ENCODE measurements around the gene SF3B1. TPM values are rescaled to one million over a fixed set of nuclear protein-coding genes. Genes with fewer than 3 reads are reported as not detected.

Gene SF3B1, protein sequence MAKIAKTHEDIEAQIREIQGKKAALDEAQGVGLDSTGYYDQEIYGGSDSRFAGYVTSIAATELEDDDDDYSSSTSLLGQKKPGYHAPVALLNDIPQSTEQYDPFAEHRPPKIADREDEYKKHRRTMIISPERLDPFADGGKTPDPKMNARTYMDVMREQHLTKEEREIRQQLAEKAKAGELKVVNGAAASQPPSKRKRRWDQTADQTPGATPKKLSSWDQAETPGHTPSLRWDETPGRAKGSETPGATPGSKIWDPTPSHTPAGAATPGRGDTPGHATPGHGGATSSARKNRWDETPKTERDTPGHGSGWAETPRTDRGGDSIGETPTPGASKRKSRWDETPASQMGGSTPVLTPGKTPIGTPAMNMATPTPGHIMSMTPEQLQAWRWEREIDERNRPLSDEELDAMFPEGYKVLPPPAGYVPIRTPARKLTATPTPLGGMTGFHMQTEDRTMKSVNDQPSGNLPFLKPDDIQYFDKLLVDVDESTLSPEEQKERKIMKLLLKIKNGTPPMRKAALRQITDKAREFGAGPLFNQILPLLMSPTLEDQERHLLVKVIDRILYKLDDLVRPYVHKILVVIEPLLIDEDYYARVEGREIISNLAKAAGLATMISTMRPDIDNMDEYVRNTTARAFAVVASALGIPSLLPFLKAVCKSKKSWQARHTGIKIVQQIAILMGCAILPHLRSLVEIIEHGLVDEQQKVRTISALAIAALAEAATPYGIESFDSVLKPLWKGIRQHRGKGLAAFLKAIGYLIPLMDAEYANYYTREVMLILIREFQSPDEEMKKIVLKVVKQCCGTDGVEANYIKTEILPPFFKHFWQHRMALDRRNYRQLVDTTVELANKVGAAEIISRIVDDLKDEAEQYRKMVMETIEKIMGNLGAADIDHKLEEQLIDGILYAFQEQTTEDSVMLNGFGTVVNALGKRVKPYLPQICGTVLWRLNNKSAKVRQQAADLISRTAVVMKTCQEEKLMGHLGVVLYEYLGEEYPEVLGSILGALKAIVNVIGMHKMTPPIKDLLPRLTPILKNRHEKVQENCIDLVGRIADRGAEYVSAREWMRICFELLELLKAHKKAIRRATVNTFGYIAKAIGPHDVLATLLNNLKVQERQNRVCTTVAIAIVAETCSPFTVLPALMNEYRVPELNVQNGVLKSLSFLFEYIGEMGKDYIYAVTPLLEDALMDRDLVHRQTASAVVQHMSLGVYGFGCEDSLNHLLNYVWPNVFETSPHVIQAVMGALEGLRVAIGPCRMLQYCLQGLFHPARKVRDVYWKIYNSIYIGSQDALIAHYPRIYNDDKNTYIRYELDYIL
- total RNA-seq, result 86.2 and 230 TPM in 2 replicates

GRCh38 chr2:197434541-197435513 lies at the start of gene SF3B1:
Gene SF3B1 (minus strand): TSS chr2:197435028. CDS start chr2:197434999, 29 bp downstream.

GRCh38 chr2:197453123-197453913 lies 18.5 kb upstream of the SF3B1 start, which contains the start of gene COQ10B:
Gene COQ10B (plus strand): TSS chr2:197453552. CDS start chr2:197453561, 9 bp downstream.

Other genes with a start within 250 kb of the SF3B1 start
- 2.0 and 3.1 TPM in 2 replicates for gene ANKRD44, start 124.2 kb downstream of the SF3B1 start, total RNA-seq
- gene COQ10B, start 18.5 kb upstream of the SF3B1 start, total RNA-seq, result 23.4 and 30.1 TPM in 2 replicates
- 177 and 187 TPM in 2 replicates for gene HSPD1, start 64.8 kb upstream of the SF3B1 start, total RNA-seq
- 113 and 122 TPM in 2 replicates for gene HSPE1, start 65.4 kb upstream of the SF3B1 start, total RNA-seq
- 29.7 and 34.1 TPM in 2 replicates for gene MOB4, start 81.0 kb upstream of the SF3B1 start, total RNA-seq
- 4.5 and 11.9 TPM in 2 replicates for gene RFTN2, start 240.6 kb upstream of the SF3B1 start, total RNA-seq